ENCODE data around the gene CXCL5. TPM values are rescaled to one million over a fixed set of nuclear protein-coding genes. Genes with fewer than 3 reads are reported as not detected.

CXCL5 gene
- total RNA-seq, 1 donor from 2014 or later = 0.61 TPM

DNA sequence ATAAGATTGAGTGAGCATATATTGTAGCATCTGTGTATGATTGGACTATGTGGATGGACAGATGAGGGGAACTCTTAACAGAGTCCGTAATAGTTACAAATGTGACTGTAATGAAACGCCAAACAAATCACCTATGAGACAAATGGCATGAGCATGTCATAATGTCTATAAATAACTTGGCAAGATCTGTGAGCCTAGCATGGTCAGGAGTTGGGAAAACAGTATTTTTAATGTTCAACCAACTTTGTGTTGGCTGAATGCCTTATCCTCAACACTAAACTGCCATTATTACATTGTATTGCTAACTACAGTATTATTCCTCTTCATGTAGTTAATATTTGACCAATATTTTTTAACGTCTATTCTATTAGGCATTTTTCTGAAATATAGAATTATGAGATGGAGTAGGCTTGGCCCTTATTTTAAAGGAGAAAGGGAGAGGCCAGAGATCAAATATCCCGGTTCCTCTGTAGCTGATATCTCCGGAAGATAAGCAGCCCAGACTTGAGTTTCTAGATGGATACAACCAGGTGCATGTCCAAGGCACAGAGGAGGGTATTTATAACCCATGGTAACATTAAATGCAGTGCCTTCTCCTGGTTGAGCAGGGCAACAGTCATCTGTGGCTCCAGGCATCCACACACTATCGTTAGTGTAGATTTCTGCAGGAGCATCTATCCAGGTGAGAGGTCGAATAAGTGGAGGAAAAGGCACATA is 49.3 kb downstream of the CXCL5 start:
- Histone ChIP-seq H3K4me2 (ENCODE audit: low read length) (no peak overlapping the region), H3K36me3 (ENCODE audit: insufficient read depth, low read length) (no peaks in the 10 kb centered on the region), H4K20me1 (ENCODE audit: insufficient read depth, low read length) (no peaks in the 10 kb centered on the region), H3K9ac (ENCODE audit: low read length) (no peak overlapping the region), H3K9me3 (ENCODE audit: insufficient read depth, low read depth, low read length) (no peaks in the 10 kb centered on the region), H3K79me2 (ENCODE audit: insufficient read depth, low read length) (no peaks in the 10 kb centered on the region), H3K4me3 (ENCODE audit: insufficient read depth, low read depth, low read length) (no peak overlapping the region), H3K27me3 (ENCODE audit: insufficient read depth, low read length) (peaks cover 6% of the 10 kb centered on the region), H3K4me1 (ENCODE audit: insufficient read depth, low read length) (peaks cover 3% of the 10 kb centered on the region), H2AFZ (ENCODE audit: low read depth, low read length) (no peak overlapping the region), H3K27ac (ENCODE audit: low read depth, low read length) (no peak overlapping the region)
- Mint-ChIP-seq H3K36me3 (ENCODE audit: low read depth, unreplicated experiment) (no peaks in the 10 kb centered on the region), H3K4me1 (ENCODE audit: low read depth, unreplicated experiment) (no peaks in the 10 kb centered on the region), H3K4me3 (ENCODE audit: unreplicated experiment) (no peak overlapping the region), H3K27ac (ENCODE audit: unreplicated experiment) (no peak overlapping the region), H3K27me3 (ENCODE audit: low read depth, unreplicated experiment) (peaks cover 22% of the 10 kb centered on the region), H3K9me3 (ENCODE audit: unreplicated experiment) (peaks cover 3% of the 10 kb centered on the region)
- DNase-seq (ENCODE audit: low read depth) (no peak), FAIRE-seq (no peak)
- TF ChIP-seq, protein P1, sequence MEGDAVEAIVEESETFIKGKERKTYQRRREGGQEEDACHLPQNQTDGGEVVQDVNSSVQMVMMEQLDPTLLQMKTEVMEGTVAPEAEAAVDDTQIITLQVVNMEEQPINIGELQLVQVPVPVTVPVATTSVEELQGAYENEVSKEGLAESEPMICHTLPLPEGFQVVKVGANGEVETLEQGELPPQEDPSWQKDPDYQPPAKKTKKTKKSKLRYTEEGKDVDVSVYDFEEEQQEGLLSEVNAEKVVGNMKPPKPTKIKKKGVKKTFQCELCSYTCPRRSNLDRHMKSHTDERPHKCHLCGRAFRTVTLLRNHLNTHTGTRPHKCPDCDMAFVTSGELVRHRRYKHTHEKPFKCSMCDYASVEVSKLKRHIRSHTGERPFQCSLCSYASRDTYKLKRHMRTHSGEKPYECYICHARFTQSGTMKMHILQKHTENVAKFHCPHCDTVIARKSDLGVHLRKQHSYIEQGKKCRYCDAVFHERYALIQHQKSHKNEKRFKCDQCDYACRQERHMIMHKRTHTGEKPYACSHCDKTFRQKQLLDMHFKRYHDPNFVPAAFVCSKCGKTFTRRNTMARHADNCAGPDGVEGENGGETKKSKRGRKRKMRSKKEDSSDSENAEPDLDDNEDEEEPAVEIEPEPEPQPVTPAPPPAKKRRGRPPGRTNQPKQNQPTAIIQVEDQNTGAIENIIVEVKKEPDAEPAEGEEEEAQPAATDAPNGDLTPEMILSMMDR (IDR thresholded peaks at IDR 0.05; ENCODE audit: insufficient read depth, low read depth, low read length) = no peak
- no peak for TF ChIP-seq EZH2 (IDR thresholded peaks at IDR 0.05; ENCODE audit: insufficient read depth, low read length)

DNA sequence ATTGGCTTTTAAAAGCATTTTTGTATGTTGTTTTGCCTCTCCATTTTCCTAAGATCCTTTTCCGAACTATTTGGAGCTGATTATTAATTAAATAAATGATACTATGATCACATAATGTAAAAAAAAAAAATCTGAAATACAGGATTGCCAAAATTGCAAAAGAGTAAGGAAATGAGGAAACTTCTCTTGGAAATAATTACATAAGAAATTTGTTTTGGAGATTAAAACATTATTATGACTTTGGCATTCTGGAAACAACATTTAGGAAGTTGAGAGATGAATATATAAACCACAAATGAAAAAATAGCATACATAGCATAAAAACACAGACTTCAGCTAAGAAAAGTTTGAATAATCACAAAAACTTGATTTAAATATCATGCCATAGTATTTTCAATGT is 50.2 kb downstream of the CXCL5 start:
- Histone ChIP-seq H3K4me3 (ENCODE audit: insufficient read depth, low read depth, low read length) (no peak overlapping the region), H3K4me1 (ENCODE audit: insufficient read depth, low read length) (peaks cover 3% of the 10 kb centered on the region), H3K9me3 (ENCODE audit: insufficient read depth, low read depth, low read length) (no peaks in the 10 kb centered on the region), H4K20me1 (ENCODE audit: insufficient read depth, low read length) (no peaks in the 10 kb centered on the region), H3K4me2 (ENCODE audit: low read length) (no peak overlapping the region), H3K27ac (ENCODE audit: low read depth, low read length) (no peak overlapping the region), H3K27me3 (ENCODE audit: insufficient read depth, low read length) (peaks cover 13% of the 10 kb centered on the region), H3K79me2 (ENCODE audit: insufficient read depth, low read length) (no peaks in the 10 kb centered on the region), H3K9ac (ENCODE audit: low read length) (no peak overlapping the region), H3K36me3 (ENCODE audit: insufficient read depth, low read length) (no peaks in the 10 kb centered on the region), H2AFZ (ENCODE audit: low read depth, low read length) (no peak overlapping the region)
- DNase-seq (ENCODE audit: low read depth) (no peak), FAIRE-seq (no peak)
- no peak overlapping the region for H3K27ac Mint-ChIP-seq (ENCODE audit: unreplicated experiment)
- no peaks in the 10 kb centered on the region for H3K4me1 Mint-ChIP-seq (ENCODE audit: low read depth, unreplicated experiment)
- H3K4me3 Mint-ChIP-seq (ENCODE audit: unreplicated experiment) = no peak overlapping the region
- no peaks in the 10 kb centered on the region for H3K9me3 Mint-ChIP-seq (ENCODE audit: unreplicated experiment)
- peaks cover 28% of the 10 kb centered on the region for H3K27me3 Mint-ChIP-seq (ENCODE audit: low read depth, unreplicated experiment)
- TF ChIP-seq, protein P1 (IDR thresholded peaks at IDR 0.05; ENCODE audit: insufficient read depth, low read depth, low read length) = no peak
- no peak for TF ChIP-seq EZH2 (IDR thresholded peaks at IDR 0.05; ENCODE audit: insufficient read depth, low read length)
- H3K36me3 Mint-ChIP-seq (ENCODE audit: low read depth, unreplicated experiment) = no peaks in the 10 kb centered on the region
